ENCODE results near the gene CATSPERZ.
"Not testable (repeated sequence)": the region's sequence is repeated elsewhere in the genome, so short reads cannot be mapped to it uniquely, and the experiment has no call there.

Gene CATSPERZ

DNA sequence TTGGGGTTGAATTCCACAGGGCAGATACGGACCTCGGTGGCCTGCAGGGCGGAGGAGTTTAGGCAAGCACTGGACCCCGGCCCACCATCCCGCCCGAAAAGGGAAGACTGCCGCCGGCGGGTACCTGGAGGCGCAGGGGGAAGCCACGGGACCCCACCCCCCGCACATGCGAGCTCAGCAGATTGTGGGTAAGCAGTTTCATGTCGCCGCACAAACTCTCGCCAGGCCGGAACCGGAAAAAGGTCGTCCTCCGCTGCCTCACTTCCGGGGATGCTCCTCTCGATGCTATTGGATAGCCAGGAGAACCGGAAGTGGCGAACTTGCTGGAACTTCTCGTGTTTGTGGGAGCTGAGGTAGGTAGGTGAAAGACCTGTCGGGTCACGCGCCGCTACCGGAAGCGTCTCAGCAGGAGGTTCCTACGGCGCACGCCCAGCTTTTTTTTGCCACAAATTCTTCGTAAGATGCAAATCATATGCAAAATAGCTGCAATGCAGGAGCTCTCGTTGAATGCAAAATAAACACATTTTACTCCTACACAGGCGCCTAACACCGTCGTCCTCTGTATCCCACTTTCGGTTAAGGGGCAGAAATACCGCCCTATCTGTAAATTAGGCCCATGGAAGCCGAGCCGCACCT lies 17.3 kb downstream of the CATSPERZ start, which contains the start of gene TRMT112:
TRMT112 (minus strand) TSS at position 235 of the 636 bp plus-strand sequence; CDS start at position 202, 33 bp downstream.
- FAIRE-seq: peak; percentile 86
- peak; percentile 90 for DNase-seq (ENCODE audit: low spot score)

DNA sequence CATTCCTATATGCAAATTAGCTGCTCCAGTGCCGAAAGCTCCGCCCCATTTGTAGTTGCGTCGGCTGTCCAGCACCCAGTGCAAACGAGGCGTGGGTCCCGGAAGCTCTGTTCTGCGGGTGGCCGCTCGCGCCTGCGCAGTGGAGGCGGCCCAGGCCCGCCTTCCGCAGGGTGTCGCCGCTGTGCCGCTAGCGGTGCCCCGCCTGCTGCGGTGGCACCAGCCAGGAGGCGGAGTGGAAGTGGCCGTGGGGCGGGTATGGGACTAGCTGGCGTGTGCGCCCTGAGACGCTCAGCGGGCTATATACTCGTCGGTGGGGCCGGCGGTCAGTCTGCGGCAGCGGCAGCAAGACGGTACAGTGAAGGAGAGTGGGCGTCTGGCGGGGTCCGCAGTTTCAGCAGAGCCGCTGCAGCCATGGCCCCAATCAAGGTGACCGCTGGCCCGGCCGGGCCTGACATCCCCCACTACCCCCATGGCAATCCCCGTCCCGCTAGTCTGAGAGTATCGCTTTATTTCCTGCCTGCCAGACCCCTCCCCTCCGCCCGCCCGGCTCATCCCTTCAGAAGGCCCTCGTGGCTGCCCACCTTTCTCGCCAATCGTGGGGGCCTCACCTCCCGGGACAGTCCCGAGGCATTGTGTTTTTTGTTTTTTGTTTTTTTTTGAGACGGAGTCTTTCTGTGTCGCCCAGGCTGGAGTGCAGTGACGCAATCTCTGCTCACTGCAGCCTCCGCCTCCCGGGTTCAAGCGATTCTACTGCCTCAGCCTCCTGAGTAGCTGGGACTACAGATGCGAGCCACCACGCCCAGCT lies 18.0 kb downstream of the CATSPERZ start, which contains the start of gene PRDX5:
PRDX5 (plus strand) TSS at position 161 of the 805 bp plus-strand sequence; CDS start at position 256, 95 bp downstream.
- DNase-seq (ENCODE audit: low spot score): peak; percentile 96
- peak; percentile 93 for FAIRE-seq

DNA sequence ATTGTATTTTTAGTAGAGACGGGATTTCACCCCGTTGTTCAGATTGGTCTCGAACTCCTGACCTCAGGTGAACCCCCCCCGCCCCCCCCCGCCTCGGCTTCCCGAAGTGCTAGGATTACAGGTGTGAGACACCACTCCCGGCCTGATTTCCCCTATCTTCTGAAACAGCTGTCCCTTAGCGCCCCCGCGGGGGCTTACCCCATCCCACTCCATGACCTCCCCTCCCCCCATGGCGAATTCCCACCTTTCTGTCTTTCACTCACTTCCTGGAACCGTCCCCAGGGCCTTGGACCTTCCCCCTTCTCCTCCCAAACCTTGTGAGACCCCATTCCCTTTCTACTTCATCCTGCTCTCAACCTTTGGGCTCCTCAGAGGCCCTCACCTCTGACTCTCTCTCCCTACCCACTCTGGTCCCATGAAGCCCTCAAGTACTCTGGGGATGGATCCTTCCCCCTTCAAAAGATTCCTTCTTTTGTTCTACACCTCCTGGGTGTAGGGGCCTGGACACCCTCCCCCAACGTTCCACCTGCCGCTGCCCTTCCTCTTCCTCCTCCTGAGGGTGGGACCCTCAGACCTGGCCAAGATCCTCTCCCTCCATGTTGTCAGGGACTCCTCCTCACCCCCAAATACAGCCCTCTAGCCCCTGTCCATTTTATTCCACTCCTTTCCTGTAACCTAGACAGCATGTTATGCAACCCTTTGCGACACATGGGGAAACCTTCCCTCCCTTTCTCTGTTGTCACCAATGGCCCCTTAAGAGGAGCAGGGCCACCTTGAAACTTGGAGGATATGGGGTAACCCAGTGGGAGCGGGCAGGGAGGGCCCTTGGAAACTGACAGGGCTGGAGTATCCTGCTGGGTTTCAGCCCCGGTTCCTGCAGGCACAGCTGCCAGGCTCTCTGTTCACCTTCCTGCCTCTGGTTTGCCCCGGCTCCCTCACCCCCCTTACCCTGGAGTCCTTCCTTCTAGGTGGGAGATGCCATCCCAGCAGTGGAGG lies 18.9 kb downstream of the CATSPERZ start:
- DNase-seq (ENCODE audit: low spot score): no peak
- no peak for FAIRE-seq

DNA sequence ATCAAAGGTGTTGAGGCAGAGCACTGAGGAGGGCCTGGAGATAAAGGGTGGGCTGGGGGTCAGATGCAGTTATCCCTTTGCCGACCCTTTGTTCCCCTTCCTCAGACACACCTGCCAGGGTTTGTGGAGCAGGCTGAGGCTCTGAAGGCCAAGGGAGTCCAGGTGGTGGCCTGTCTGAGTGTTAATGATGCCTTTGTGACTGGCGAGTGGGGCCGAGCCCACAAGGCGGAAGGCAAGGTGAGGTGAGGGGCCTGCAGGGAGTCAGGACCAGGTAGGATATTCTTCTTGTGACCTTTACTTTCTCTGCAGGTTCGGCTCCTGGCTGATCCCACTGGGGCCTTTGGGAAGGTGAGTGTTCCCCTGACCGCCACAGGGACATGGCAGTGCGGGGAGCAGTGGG lies 20.4 kb downstream of the CATSPERZ start:
- DNase-seq (ENCODE audit: low spot score) (no peak), FAIRE-seq (no peak)

DNA sequence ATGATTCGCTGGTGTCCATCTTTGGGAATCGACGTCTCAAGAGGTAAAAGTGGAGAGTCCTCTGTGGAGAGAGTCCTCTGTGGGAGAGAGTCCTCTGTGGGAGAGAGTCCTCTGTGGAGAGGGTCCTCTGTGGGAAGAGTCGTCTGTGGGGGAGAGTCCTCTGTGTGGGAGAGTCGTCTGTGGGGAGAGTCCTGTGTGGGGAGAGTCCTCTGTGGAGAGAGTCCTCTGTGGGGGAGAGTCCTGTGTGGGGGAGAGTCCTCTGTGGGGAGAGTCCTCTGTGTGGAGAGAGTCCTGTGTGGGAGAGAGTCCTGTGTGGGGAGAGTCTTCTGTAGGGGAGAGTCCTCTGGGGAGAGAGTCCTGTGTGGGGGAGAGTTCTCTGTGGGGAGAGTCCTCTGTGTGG lies 20.9 kb downstream of the CATSPERZ start:
- DNase-seq (ENCODE audit: low spot score) (no peak), FAIRE-seq (no peak)

DNA sequence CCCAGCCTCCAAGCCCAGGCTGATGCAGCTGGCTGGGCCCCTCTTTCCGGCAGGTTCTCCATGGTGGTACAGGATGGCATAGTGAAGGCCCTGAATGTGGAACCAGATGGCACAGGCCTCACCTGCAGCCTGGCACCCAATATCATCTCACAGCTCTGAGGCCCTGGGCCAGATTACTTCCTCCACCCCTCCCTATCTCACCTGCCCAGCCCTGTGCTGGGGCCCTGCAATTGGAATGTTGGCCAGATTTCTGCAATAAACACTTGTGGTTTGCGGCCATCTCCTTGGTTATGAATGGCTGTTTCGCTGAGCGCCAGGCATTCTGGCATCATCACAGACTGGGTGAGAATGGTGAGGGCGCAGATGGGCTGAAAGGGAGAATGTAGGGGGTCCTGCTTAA lies 21.4 kb downstream of the CATSPERZ start:
- peak; percentile 75 for DNase-seq (ENCODE audit: low spot score)
- peak; percentile 40 for FAIRE-seq

DNA sequence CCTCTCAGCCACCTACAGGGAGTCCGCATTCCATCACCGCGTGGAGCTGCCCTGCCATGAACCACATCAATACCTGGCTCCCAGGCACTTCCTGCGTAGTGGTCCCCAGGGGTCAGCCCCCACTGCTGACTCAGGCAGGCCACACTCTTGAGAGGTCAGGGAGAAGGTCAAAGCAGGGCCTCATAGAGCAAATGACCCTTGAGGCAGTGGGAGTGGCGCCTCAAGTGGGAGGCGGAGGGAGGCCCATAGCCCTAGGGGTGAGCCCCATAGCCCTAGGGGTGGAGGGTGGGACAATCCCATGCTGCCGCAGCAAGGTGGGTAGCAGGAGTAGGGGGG lies 22.7 kb downstream of the CATSPERZ start:
- FAIRE-seq (no peak), DNase-seq (ENCODE audit: low spot score) (no peak)

DNA sequence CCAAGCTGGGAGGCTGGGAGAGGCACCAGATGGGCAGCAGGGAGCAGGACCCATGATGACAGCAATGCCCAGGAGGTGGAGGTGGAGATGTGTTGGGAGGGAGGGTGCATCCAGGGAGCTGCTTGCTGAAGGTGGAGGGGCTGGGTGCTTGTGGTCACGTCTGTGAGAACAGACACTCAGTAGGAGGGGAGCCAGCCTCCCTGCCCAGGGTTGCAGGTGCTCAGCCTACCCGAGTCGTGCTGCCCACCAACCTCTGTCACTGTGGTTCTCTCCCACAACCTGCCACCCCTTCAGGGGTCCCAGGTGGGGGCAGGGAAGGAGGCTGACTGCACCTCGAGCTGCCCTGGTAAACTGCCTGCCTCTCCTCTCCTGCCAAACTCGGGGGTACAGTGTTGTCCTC lies 23.2 kb downstream of the CATSPERZ start:
- DNase-seq (ENCODE audit: low spot score) (no peak), FAIRE-seq (no peak)

DNA sequence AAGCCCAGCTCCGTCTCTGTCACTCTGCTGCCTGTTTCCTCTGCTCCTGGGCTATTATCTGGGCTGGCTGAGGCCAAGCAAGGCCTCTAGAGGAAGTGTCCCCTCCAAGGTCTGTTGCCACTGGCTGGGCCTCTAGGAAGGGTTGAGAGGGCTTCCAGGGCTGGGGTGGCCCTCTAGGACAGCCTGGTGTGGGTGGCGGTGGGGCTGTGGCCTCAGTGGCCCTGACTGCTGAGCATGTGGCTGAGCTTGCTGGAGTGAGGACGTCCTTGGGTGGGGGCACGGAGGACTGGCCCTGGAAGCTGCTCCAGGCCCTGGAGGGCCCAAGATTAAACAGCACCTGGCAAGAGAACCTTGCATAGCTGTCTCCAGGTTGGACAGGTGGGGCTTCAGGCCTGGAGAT lies 23.8 kb downstream of the CATSPERZ start:
- not testable (repeated sequence) for DNase-seq (ENCODE audit: low spot score); FAIRE-seq

DNA sequence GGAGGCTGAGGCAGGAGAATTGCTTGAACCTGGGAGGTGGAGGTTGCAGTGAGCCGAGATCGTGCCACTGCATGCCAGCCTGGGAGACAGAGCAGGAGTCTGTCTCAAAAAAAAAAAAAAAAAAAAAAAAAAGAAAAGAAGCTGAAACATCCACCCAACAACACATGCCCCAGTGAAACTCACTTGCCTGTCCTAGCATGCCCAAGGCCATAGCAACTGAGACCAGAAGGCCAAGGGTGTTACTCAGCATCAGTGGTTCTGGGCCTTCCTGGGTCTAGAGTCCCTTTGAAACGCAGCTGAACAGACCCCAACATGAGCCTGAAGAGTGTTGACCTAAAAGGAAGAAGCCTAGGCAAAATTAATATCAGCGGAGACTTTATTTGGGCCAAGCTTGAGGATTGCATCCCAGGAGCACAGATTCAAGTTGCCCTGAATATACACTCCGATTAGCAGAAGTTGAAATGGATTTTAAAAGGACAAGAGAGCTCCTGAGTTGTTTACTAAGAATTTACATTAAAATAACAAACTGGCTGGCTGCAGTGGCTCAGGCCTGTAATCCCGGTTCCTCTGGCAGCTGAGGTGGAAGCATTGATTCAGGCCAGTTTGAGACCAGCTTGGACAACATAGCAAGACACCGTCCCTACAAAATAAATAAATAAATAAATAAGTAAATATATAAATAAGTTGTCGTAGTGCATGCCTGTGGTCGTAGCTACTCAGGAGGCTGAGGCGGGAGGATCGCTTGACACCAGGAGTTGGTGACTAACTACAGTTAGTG lies 24.7 kb downstream of the CATSPERZ start:
- no peak for DNase-seq (ENCODE audit: low spot score)
- no peak for FAIRE-seq

DNA sequence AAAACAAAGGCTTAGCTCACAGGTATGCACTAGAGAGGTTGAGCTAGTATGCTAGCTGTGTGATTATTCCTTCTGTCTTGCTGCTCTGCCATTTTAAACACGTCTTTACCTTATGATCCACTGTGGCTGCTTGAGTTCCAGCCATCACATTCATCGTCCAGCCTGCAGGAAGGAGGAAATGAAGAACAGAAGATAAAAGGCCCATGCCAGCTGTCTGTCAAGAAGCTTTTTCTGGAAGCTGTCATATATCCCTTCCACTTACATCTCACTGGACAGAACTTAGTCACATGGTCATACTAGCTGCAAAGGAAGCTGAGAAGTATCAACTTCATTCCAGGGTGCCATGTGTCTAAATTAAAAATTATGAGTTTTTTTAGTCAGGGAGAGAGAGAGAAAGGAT lies 27.2 kb downstream of the CATSPERZ start:
- DNase-seq (ENCODE audit: low spot score): no peak

DNA sequence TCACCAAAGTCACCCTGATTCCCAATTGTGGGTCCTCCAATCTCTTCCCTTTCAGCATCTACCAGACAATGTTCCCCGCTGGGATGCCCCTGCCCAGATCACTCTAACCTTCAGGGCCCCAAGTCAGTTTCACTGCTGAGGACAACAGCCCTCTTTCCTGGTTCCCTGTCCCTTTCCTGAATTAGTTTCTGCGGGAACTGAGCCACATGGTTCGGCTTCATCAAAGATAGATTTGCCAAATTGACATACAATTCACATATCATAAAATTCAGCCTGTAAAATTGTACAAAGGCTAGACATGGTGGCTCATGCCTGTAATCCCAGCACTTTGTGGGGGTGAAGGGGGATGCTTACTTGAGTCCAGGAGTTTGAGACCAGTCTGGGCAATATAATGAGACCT lies 27.8 kb downstream of the CATSPERZ start:
- DNase-seq (ENCODE audit: low spot score) (no peak), FAIRE-seq (no peak)

More for the DNA sequence above, 27.2 kb downstream of the CATSPERZ start:
- FAIRE-seq: no peak

DNA sequence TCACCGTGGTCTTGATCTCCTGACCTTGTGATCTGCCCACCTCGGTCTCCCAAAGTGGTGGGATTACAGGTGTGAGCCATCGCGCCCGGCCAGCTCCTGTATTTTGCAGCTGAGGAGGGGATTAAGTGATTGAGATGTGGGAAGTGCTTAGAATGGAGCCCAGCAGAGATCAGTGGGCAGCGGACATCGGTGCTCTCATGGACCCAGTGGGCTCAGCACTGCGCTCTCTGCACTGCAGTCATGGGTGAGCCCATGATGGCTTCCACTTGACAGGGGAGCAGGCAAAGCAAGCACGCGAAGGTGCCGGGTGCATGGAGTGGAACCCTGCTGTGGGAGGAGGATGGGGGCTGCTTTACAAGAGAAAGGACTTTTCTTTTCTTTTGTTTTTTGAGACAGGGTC lies 30.7 kb downstream of the CATSPERZ start:
- DNase-seq (ENCODE audit: low spot score): no peak
- FAIRE-seq: no peak

DNA sequence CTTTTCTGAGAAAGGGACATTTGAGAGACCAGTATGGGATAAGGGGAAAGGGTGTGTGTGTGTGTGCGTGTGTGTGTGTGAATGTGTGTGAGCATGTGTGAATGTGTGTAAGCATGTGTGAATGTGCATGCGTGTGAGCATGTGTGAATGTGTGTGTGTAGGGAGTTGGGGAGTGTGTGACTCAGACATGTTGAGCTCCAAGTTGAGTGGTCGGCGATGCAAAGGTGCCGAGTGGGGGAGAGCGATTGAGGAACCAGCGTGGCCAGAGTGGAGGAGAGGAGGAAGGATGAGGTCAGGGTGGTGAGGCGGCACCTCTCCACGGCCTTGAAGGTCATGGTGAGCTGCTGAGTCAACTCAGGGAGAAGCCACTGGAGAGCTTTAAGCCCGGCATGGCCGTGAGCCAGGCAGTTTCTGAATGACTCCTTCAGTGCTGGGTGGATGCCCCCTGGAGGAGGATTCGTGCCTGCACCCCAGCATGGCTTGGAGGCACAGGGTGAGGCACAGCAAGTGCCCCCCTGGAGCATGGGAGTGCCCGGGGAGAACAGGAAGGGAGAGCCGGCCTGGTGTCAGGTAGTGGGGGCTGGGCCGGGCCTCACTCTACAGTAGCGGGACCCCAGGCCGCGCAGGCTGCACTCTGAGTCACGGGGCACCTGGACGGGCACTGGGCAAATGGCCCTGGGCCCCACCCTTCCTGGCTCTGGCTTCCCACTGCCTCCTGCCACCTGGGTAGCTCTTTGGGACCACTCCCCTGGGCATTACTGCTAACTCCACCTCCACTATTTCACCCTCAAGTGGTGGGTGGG lies 31.6 kb downstream of the CATSPERZ start:
- no peak for FAIRE-seq
- DNase-seq (ENCODE audit: low spot score): peak; percentile 83

DNA sequence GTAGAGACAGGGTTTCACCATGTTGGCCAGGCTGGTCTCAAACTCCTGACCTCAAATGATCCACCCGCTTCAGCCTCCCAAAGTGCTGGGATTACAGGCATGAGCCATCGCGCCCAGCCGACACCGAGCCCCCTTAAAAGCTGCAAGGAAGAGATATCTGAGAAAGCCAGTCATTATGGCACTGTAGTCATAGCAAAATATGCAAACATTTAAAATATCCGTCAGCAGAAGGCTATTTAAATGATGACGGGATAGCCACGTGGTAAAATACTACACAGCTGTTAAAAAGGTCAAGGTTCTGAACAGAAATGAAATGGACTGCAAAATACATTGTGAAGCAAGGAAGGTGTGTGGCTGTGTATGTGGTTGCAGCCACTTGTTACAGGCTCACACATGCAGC lies 33.4 kb downstream of the CATSPERZ start:
- FAIRE-seq: no peak
- DNase-seq (ENCODE audit: low spot score): no peak

DNA sequence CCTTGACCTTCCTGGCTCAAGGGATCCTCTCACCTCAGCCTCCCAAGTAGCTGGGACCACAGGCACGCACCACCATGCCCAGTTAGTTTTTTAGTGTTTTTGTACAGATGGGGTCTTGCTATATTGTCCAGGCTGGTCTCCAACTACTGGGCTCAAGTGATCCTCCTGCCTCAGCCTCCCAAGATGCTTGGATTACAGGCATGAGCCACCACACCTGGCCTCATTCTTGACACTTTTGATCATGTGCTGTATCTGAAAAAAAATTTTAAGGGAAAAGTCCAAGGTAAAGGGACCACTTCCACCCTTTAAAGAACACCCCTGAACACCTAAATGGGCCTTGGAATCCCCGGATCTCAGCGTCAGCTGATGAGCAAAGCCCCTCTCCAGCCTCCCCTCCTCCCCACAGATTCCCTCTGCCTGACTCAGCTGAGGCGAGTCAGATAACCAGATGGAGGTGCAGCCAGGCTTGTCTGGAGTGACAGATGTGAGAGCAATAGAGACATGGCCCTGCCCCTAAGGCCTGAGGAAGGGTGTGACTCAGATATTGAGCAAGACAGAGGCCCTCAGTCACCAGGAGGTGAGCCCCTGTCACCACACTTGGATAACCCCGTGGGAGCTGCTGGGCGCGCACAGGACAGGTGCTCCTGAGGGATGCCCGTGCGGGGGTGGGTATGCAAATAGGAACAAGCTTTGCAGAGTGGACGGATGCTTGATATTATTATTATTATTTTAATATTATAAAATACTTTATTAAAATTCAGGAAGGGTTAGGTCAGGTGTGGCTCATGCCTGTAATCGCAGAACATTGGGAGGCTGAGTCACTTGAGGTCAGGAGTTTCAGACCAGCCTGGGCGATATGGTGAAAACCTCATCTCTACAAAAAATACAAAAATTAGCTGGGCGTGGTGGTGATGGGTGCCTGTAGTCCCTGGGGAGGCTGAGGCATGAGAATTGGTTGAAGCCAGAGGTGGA lies 34.9 kb downstream of the CATSPERZ start:
- FAIRE-seq: no peak

DNA sequence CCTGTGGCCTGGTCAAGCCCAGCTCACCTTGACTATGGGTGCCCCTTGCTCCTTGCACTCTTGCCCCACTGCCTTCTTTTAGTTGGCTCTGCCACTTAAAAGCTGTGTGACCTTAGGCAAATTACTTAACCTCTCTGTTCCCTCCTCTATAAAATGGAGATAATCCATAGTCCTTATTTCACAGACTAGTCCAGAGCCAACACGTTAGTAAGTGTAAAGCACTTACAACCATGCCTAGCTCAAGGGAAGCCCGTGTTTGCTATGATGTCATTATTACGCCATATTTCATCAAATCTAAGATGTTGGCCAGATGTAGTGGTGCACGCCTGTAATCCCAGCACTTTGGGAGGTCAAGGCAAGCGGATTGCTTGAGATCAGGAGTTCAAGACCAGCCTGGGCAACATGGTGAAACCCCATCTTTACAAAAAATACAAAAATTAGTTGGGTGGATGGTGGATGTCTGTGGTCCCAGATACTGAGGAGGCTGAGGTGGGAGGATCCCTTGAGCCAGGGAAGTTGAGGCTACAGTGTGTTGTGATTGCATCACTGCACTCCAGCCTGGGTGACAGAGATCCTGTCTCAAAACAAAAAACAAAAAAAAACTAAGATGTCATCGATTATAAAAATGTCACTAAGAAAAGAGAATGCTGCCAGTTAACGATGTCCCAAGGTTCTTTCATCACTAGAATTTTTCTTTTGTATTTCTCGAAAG lies 37.5 kb downstream of the CATSPERZ start:
- FAIRE-seq (no peak), DNase-seq (ENCODE audit: low spot score) (no peak)

More for the DNA sequence above, 34.9 kb downstream of the CATSPERZ start:
- peak; percentile 96 for DNase-seq (ENCODE audit: low spot score)

DNA sequence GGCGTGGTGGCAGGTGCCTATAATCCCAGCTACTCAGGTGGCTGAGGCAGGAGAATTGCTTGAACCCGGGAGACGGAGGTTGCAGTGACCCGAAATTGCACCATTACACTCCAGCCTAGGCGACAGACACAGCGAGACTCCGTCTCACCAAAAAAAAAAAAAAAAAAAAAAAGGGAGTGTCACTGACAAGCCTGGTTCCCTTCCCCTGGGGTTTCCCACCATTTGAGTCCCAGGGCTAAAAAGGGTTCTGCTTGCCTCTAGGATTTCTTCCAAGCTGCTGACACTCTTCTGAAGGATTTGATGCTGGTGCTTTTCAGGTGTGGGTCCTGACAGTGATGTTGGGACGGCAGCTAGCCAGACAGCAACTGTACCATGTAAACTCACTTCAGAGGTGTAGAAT lies 38.6 kb downstream of the CATSPERZ start:
- FAIRE-seq: no peak

More for the DNA sequence above, 38.6 kb downstream of the CATSPERZ start:
- DNase-seq (ENCODE audit: low spot score): no peak
